Neural progenitor cell (in vitro differentiated cells): ENCODE results near the gene PPHLN1. TPM values are rescaled to one million over a fixed set of nuclear protein-coding genes. Genes with fewer than 3 reads are reported as not detected.

Experiments
- DNase-seq: peaks from one replicate; pipeline ENCODE4 v3.0.0-alpha.2; 2016; ENCODE audit warnings: low spot score
- H2AFZ ChIP-seq: fragments of 200-600 bp; sonication (generic); replicated peaks from 2 replicates; pipeline ENCODE4 v1.6.1; 2016; ENCODE audit warnings: antibody characterized with exemption
- H3F3A ChIP-seq: fragments of 200-600 bp; sonication (generic); 2 replicates; pipeline ENCODE4 v1.6.1; 2016; ENCODE audit warnings: antibody characterized with exemption, low read depth
- H3K27ac ChIP-seq: fragments of 200-600 bp; sonication (generic); 2 replicates; pipeline ENCODE4 v1.5.1; 2016; ENCODE audit warnings: mild to moderate bottlenecking
- H3K27me3 ChIP-seq: fragments of 200-600 bp; sonication (generic); 2 replicates; pipeline ENCODE4 v1.6.1; 2016; ENCODE audit warnings: mild to moderate bottlenecking, moderate library complexity
- H3K36me3 ChIP-seq: fragments of 200-600 bp; sonication (generic); 2 replicates; pipeline ENCODE4 v1.5.1; 2016
- H3K4me1 ChIP-seq: fragments of 200-600 bp; sonication (generic); 2 replicates; pipeline ENCODE4 v1.6.1; 2016; ENCODE audit warnings: mixed run types
- H3K4me2 ChIP-seq: fragments of 200-600 bp; sonication (generic); 2 replicates; pipeline ENCODE4 v1.6.1; 2016
- H3K4me3 ChIP-seq: fragments of 200-600 bp; sonication (generic); 2 replicates; pipeline ENCODE4 v1.5.1; 2016
- H3K79me2 ChIP-seq: fragments of 200-600 bp; sonication (generic); 2 replicates; pipeline ENCODE4 v1.6.1; 2016; ENCODE audit warnings: low read depth
- H3K9ac ChIP-seq: fragments of 200-600 bp; sonication (generic); 2 replicates; pipeline ENCODE4 v1.6.1; 2016
- H3K9me3 ChIP-seq: fragments of 200-600 bp; sonication (generic); 2 replicates; pipeline ENCODE4 v1.5.1; 2016; ENCODE audit warnings: low read depth
- H4K20me1 ChIP-seq: fragments of 200-600 bp; sonication (generic); 2 replicates; pipeline ENCODE4 v1.6.1; 2016; ENCODE audit warnings: low read depth
- H3K27ac Mint-ChIP-seq: 3 replicates; pipeline ENCODE4 v1.8.0; 2021; ENCODE audit warnings: mixed read lengths
- H3K27me3 Mint-ChIP-seq: 2 replicates; pipeline ENCODE4 v1.8.0; 2022; ENCODE audit warnings: low read depth, mild to moderate bottlenecking, inconsistent platforms, moderate library complexity, mixed read lengths; ENCODE audit not compliant: insufficient read depth
- H3K36me3 Mint-ChIP-seq: 3 replicates; pipeline ENCODE4 v1.8.0; 2021; ENCODE audit warnings: mixed read lengths
- H3K4me1 Mint-ChIP-seq: 3 replicates; pipeline ENCODE4 v1.8.0; 2021; ENCODE audit warnings: mixed read lengths
- H3K4me3 Mint-ChIP-seq: 3 replicates; pipeline ENCODE4 v1.8.0; 2021; ENCODE audit warnings: mild to moderate bottlenecking, moderate library complexity, mixed read lengths
- H3K9me3 Mint-ChIP-seq: 3 replicates; pipeline ENCODE4 v1.8.0; 2020; ENCODE audit warnings: mixed read lengths
- CTCF ChIP-seq: fragments of 200-600 bp; sonication (generic); IDR thresholded peaks from 2 replicates; pipeline ENCODE4 v1.5.1; 2017; ENCODE audit warnings: antibody characterized with exemption, mild to moderate bottlenecking
- EZH2 ChIP-seq: fragments of 200-600 bp; sonication (generic); IDR thresholded peaks from 2 replicates; pipeline ENCODE4 v1.6.1; 2017; ENCODE audit warnings: antibody characterized with exemption, mild to moderate bottlenecking, moderate library complexity
- EZH2phosphoT487 ChIP-seq: fragments of 200-600 bp; sonication (generic); IDR thresholded peaks from 2 replicates; pipeline ENCODE4 v1.6.1; 2017; ENCODE audit warnings: antibody characterized with exemption
- total RNA-seq: library from RNA; depleted of rRNA; stranded (reverse); fragments of >200 nt; gene quantifications from 2 replicates; pipeline ENCODE4 v1.2.3, GENCODE V29; 2015; ENCODE audit warnings: low replicate concordance

The PPHLN1 gene
- total RNA-seq, 1 donor from 2014 or later, result 95.5 TPM

- no peak overlapping the region for H2AFZ ChIP-seq
- H3K4me3 ChIP-seq, result no peak overlapping the region
- Mint-ChIP-seq H3K27ac (no peak overlapping the region), H3K4me1 (no peaks in the 10 kb centered on the region), H3K9me3 (no peaks in the 10 kb centered on the region), H3K36me3 (no peaks in the 10 kb centered on the region), H3K27me3 (peaks cover 2% of the 10 kb centered on the region), H3K4me3 (no peak overlapping the region)
- no peaks in the 10 kb centered on the region for H3K27me3 ChIP-seq
- TF ChIP-seq CTCF (no peak), EZH2phosphoT487 (no peak), EZH2 (no peak)
- no peaks in the 10 kb centered on the region for H4K20me1 ChIP-seq
- H3K9me3 ChIP-seq, result no peaks in the 10 kb centered on the region
- H3K36me3 ChIP-seq, result no peaks in the 10 kb centered on the region
- H3K9ac ChIP-seq, result no peak overlapping the region
- H3K4me1 ChIP-seq, result no peaks in the 10 kb centered on the region
- no peaks in the 10 kb centered on the region for H3F3A ChIP-seq
- H3K27ac ChIP-seq, result no peak overlapping the region
- no peak for DNase-seq
- no peaks in the 10 kb centered on the region for H3K79me2 ChIP-seq
- no peak overlapping the region for H3K4me2 ChIP-seq
Observed at GRCh38 chr12:42306297-42306696, 19.7 kb upstream of the PPHLN1 start.

GRCh38 chr12:42308390-42308789 is 17.6 kb upstream of the PPHLN1 start:
- Mint-ChIP-seq H3K9me3 (no peaks in the 10 kb centered on the region), H3K27ac (no peak overlapping the region), H3K27me3 (peaks cover 2% of the 10 kb centered on the region), H3K4me1 (no peaks in the 10 kb centered on the region), H3K36me3 (peaks cover 5% of the 10 kb centered on the region), H3K4me3 (no peak overlapping the region)
- no peak overlapping the region for H3K4me2 ChIP-seq
- H3K4me3 ChIP-seq, result no peak overlapping the region
- H3K79me2 ChIP-seq, result no peaks in the 10 kb centered on the region
- no peak overlapping the region for H3K27ac ChIP-seq
- H3K4me1 ChIP-seq, result no peaks in the 10 kb centered on the region
- H3F3A ChIP-seq, result no peaks in the 10 kb centered on the region
- no peaks in the 10 kb centered on the region for H3K27me3 ChIP-seq
- H4K20me1 ChIP-seq, result no peaks in the 10 kb centered on the region
- H3K36me3 ChIP-seq, result peaks cover 3% of the 10 kb centered on the region
- TF ChIP-seq EZH2phosphoT487, result no peak
- TF ChIP-seq CTCF, result no peak
- no peak for TF ChIP-seq EZH2
- DNase-seq, result no peak
- H3K9ac ChIP-seq, result no peak overlapping the region
- no peaks in the 10 kb centered on the region for H3K9me3 ChIP-seq
- H2AFZ ChIP-seq, result no peak overlapping the region

GRCh38 chr12:42309996-42310395 is 16.0 kb upstream of the PPHLN1 start:
- DNase-seq, result no peak
- H3K4me1 ChIP-seq, result no peaks in the 10 kb centered on the region
- Mint-ChIP-seq H3K4me3 (no peak overlapping the region), H3K27me3 (peaks cover 2% of the 10 kb centered on the region), H3K36me3 (peaks cover 7% of the 10 kb centered on the region), H3K9me3 (no peaks in the 10 kb centered on the region), H3K27ac (no peak overlapping the region), H3K4me1 (no peaks in the 10 kb centered on the region)
- no peaks in the 10 kb centered on the region for H3F3A ChIP-seq
- H3K4me3 ChIP-seq, result no peak overlapping the region
- no peak overlapping the region for H3K9ac ChIP-seq
- H3K27me3 ChIP-seq, result no peaks in the 10 kb centered on the region
- no peak overlapping the region for H3K27ac ChIP-seq
- no peak overlapping the region for H2AFZ ChIP-seq
- no peaks in the 10 kb centered on the region for H3K9me3 ChIP-seq
- H3K36me3 ChIP-seq, result peaks cover 8% of the 10 kb centered on the region
- H4K20me1 ChIP-seq, result no peaks in the 10 kb centered on the region
- no peaks in the 10 kb centered on the region for H3K79me2 ChIP-seq
- no peak overlapping the region for H3K4me2 ChIP-seq
- TF ChIP-seq EZH2phosphoT487 (no peak), CTCF (no peak), EZH2 (no peak)

GRCh38 chr12:42315108-42315507 is 10.9 kb upstream of the PPHLN1 start:
- peaks cover 14% of the 10 kb centered on the region for H3K36me3 ChIP-seq

More at GRCh38 chr12:42315108-42315507, 10.9 kb upstream of the PPHLN1 start:
- no peak for DNase-seq
- no peaks in the 10 kb centered on the region for H3F3A ChIP-seq
- H3K4me1 Mint-ChIP-seq, result no peaks in the 10 kb centered on the region
- H3K4me3 Mint-ChIP-seq, result no peak overlapping the region
- H3K27me3 Mint-ChIP-seq, result no peaks in the 10 kb centered on the region
- H4K20me1 ChIP-seq, result no peaks in the 10 kb centered on the region
- no peak overlapping the region for H3K4me2 ChIP-seq
- H3K9ac ChIP-seq, result no peak overlapping the region
- no peaks in the 10 kb centered on the region for H3K9me3 Mint-ChIP-seq
- no peaks in the 10 kb centered on the region for H3K9me3 ChIP-seq
- H3K27ac Mint-ChIP-seq, result no peak overlapping the region
- no peak for TF ChIP-seq EZH2
- no peak for TF ChIP-seq EZH2phosphoT487
- TF ChIP-seq CTCF, result no peak
- no peaks in the 10 kb centered on the region for H3K79me2 ChIP-seq
- H3K27ac ChIP-seq, result no peak overlapping the region
- no peaks in the 10 kb centered on the region for H3K4me1 ChIP-seq
- H3K36me3 Mint-ChIP-seq, result peaks cover 7% of the 10 kb centered on the region
- H2AFZ ChIP-seq, result no peak overlapping the region
- no peak overlapping the region for H3K4me3 ChIP-seq
- H3K27me3 ChIP-seq, result no peaks in the 10 kb centered on the region
